Measurements from ENCODE around the gene CDC20.

DNA sequence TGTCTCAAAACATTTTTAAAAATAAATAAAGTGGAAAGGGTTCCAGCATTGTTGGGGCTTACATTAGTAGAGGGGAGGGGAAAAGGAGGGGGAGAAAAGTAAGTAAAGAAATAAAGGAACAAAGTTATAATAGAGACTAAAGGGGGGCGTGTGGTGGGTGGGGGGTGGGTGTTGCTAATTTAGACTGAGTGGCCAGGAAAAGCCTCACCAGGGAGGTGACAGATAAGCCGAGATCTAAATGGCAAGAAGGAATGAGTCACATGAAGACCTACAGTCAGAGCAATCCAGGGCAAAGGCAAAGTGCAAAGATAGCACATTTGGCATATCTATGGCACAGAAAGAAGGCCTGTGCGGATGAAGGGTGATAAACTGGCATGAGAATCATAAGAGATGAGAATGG is 13.7 kb upstream of the CDC20 start:
- TF ChIP-seq EZH2 (IDR thresholded peaks at IDR 0.05) (no peak), FOXP2 (optimal IDR thresholded peaks at IDR 0.05; ENCODE audit: control extremely low read depth, extremely low read length, insufficient read depth) (no peak), POLR2AphosphoS5 (IDR thresholded peaks at IDR 0.05; ENCODE audit: borderline replicate concordance, low read depth, low read length) (no peak)
